Measurements from ENCODE around the gene EGR4.

EGR4 gene

DNA sequence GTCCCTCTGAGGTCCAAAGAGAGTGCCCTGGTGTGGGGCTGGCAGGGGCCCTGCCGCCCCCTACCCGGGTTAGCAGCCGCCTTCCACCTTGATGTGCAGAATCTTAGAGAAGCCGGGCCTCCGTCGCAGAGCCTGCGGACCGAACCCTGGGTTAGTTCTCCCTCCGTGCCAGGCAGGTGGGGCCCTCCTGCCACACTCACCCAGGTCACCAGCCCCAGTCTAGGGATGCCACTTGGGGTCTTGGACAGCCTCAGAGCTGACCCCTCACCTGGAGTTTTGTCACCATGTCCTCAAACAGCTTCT is 34.5 kb downstream of the EGR4 start:
- H3K4me3 ChIP-seq (ENCODE audit: low read depth, low read length), result no peak overlapping the region
- TF ChIP-seq, protein P1, sequence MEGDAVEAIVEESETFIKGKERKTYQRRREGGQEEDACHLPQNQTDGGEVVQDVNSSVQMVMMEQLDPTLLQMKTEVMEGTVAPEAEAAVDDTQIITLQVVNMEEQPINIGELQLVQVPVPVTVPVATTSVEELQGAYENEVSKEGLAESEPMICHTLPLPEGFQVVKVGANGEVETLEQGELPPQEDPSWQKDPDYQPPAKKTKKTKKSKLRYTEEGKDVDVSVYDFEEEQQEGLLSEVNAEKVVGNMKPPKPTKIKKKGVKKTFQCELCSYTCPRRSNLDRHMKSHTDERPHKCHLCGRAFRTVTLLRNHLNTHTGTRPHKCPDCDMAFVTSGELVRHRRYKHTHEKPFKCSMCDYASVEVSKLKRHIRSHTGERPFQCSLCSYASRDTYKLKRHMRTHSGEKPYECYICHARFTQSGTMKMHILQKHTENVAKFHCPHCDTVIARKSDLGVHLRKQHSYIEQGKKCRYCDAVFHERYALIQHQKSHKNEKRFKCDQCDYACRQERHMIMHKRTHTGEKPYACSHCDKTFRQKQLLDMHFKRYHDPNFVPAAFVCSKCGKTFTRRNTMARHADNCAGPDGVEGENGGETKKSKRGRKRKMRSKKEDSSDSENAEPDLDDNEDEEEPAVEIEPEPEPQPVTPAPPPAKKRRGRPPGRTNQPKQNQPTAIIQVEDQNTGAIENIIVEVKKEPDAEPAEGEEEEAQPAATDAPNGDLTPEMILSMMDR (IDR thresholded peaks at IDR 0.05; ENCODE audit: borderline replicate concordance, insufficient read depth, low read depth, low read length), result no peak

DNA sequence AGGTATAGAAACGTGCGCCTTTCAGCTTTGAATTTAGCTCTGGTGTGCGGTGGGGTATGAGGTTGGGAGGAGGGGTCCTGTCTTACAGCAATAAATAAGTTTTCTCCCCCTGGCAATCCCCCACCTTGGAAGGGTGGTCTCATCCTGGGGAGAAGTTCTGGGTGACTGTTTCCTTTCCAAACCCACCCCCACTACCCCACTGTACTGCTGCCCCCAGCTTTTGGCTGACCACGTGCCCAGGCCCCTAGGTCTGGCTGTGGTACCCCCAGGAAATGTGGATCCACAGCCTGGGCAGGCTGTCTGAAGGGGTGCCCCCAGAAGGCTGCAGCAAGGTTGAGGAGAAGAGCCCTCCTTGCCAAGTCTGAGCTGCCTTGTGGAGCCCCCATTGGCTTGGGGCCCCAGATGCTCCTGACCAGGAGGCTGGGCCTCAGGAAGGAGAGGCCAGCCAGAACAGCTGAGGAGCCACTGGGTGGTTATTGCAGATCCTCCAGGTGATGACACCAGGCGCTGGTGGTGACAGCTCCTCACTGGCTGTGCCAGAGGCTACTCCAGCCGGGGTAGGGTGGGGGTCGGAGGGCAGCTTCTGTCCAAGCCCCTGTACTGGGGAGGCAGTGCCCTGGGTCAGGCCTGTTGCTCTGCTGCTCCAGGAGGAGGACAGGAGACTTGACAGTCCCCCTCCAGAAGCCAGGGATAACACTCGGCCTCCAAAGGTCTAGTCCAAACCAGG is 35.0 kb downstream of the EGR4 start:
- no peak overlapping the region for H3K4me3 ChIP-seq (ENCODE audit: low read depth, low read length)
- TF ChIP-seq, protein P1 (IDR thresholded peaks at IDR 0.05; ENCODE audit: borderline replicate concordance, insufficient read depth, low read depth, low read length), result no peak

DNA sequence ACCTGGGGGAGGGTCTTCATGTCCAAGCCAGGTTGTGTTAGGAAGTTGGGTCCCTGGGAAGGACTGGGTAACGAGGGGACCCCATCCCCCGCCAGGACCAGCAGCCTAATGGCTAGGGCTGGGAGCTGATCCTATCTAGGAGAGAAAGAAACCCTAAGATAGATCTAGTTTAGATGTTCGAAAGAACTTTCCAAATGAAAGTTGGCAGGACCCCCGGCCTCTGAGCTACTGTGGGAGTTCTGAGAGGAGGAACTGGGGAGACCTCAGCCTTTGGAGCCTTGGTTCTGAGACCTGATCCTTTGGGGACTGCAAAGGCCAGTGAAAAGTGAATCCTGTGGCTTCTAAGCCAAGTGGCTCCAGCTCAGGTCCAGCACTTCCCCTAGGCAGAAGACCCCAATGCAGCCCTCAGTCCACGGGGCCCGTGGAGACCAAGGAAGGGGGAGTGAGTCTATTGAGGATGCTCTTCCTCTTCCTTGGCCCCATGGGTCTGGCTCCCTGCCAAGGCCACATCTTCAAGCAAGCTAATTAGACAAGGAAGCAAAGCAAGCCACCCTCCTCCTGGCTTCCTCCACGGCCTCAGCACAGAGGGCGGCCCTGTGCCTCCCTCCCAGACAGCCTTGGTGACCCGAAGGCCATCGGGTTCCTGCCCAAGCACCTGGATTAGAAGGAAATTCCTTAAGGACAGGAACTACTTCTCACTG is 35.8 kb downstream of the EGR4 start:
- TF ChIP-seq, protein P1 (IDR thresholded peaks at IDR 0.05; ENCODE audit: borderline replicate concordance, insufficient read depth, low read depth, low read length), result no peak
- no peak overlapping the region for H3K4me3 ChIP-seq (ENCODE audit: low read depth, low read length)

DNA sequence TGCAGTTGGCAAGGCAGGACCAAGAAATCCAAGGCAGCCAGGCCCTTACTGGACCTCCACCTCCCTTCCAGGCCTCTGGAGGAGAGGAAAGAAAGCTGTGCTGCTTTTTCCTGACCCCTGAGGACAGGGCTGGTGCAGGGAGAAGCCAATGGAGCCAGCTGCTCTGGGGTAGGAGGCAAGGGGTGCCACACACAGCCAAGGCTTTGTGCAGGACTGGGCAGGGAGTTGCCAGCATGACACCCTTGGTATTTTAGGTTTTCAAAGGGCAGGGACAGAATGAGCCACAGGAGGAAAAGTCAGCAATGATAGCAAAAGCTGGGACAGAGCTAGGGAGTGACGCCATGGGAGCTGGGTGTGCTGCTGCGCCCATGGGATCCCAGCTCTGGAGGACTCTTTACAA is 36.3 kb downstream of the EGR4 start:
- TF ChIP-seq, protein P1 (IDR thresholded peaks at IDR 0.05; ENCODE audit: borderline replicate concordance, insufficient read depth, low read depth, low read length), result no peak
- no peak overlapping the region for H3K4me3 ChIP-seq (ENCODE audit: low read depth, low read length)

DNA sequence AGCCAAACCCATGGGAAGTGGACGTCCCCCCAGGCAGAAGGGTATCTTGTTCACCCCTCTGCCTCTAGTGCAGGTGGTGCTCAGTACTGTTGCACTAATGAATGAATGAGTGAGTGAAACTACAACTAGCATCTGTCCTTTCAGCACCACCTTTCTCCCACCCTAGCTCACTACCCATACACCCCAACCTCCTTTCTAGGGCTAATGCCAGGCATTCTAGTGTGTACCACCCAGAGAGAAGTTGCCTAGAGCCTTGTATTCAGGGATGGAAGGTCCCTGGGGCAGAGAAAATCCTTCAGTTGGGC is 36.8 kb downstream of the EGR4 start:
- TF ChIP-seq, protein P1 (IDR thresholded peaks at IDR 0.05; ENCODE audit: borderline replicate concordance, insufficient read depth, low read depth, low read length), result no peak
- H3K4me3 ChIP-seq (ENCODE audit: low read depth, low read length), result no peak overlapping the region

DNA sequence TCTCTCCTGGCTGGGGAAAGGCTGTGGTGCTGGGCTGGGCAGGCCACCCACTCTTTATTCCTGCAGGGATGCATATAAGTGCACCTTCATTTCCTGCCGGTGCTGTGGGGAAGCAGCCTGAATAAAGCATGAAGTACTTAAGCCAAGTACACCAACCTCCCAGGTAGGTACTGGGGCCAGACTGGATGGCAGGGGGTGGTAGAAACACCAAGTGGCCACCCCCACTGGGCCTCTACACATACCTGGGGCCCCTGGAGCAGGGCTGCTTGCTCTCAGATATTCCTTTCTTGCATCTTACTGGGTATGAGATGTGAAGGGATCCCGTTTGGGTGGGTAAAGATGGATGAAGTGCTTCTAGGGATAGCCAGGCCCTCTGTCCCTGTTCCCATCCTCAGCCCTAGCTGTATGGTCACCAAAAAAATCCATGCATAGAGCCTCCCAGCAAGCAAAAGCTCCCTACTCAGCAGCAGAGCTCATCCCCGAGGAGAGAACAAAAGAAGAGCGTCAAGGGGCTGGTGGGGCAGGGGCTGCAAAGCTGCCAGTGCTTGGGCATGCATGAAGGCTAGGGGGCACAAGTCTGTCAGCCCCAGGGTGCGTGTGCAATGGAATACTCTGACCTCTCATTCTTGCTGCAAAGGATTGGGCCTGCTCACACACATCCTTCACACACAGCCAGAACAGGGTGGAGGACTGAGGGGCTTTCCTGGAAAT is 37.3 kb downstream of the EGR4 start:
- TF ChIP-seq, protein P1 (IDR thresholded peaks at IDR 0.05; ENCODE audit: borderline replicate concordance, insufficient read depth, low read depth, low read length), result no peak
- no peak overlapping the region for H3K4me3 ChIP-seq (ENCODE audit: low read depth, low read length)

All from GM12875 (cell line).